Medulla oblongata (tissue), 1 donor: ENCODE data around the gene LSM14B.

Experiments used
- DNase-seq: peaks from one replicate; pipeline ENCODE4 v3.0.0-alpha.2; 2015; ENCODE audit errors: extremely low spot score

LSM14B gene

DNA sequence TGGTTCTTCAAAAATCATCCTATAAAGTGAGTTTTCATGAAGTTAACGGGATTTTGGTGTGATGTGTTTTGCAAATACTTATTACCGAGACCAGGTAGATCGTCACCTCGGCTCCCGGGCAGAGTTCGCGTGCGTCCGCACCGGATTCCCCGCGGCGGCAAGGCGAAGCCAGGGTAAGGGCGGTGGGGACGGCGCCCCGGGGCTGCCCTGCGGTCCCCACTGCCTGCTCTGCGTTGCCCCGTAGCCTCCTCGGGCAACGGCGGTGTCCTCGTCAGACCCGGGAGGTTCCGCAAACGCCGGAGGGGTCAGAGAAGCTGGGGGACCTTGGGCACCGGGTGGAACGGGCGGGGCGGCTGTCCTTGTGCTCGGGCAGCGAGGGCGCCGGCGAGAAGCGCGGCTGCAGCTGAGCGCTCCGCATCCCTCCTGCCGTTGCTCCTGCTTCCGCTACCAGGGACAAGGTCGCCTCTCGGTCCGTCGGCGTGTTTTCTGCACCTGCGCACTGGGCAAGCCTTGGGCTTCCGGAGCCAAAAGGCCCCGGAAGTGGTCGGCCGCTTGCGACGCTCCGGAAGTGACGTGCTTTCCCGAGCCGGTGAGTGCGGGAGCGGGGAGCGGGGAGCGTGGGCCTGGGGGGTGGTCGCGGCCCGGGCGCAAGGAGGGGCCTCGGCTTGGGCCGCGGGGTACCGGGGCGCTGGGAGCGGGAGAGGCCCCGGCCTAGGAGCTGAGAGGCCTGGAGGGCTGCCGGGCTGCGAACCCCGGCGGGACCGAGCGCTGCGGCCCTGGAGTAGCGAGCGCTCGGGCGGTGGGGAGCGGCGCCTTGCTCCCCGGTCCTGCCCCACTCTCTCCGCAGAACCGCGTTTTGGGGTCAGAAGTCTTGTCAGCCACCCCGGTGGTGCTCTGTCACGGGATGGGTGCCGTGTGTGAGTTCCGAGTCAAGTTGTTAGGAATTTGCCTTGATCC lies 60.5 kb downstream of the LSM14B start, which contains the start of gene MTG2:
Gene MTG2, plus strand, starts transcription at position 560 of the 957 bp plus-strand sequence. CDS start 10,393 bp downstream, outside the sequence.
- peak; percentile 98 for DNase-seq

- no peak for DNase-seq
Measured at GRCh38 chr20:62183426-62184142, 61.3 kb downstream of the LSM14B start.
